Osteoblast (primary cell): ENCODE data around the gene AGRP. TPM values are rescaled to one million over a fixed set of nuclear protein-coding genes. Genes with fewer than 3 reads are reported as not detected.

Experiments used
- DNase-seq: peaks from one replicate; pipeline ENCODE4 v3.0.0; 2011; ENCODE audit warnings: low spot score, mixed read lengths; ENCODE audit not compliant: insufficient read length; ENCODE audit errors: missing footprints
- H2AFZ ChIP-seq: 2 replicates; pipeline ENCODE4 v1.6.0; 2011; ENCODE audit warnings: mild to moderate bottlenecking, low read length
- H3K27ac ChIP-seq: 2 replicates; pipeline ENCODE4 v1.5.1; 2011; ENCODE audit warnings: mild to moderate bottlenecking, low read depth, low read length, moderate library complexity
- H3K27me3 ChIP-seq: 2 replicates; pipeline ENCODE4 v1.6.0; 2012; ENCODE audit warnings: mild to moderate bottlenecking, control low read depth, inconsistent platforms, low read length, moderate library complexity; ENCODE audit not compliant: insufficient read depth
- H3K36me3 ChIP-seq: 2 replicates; pipeline ENCODE4 v1.5.1; 2011; ENCODE audit warnings: mild to moderate bottlenecking, low read length, control low read depth, moderate library complexity; ENCODE audit not compliant: insufficient read depth
- H3K4me1 ChIP-seq: 2 replicates; pipeline ENCODE4 v1.5.1; 2011; ENCODE audit warnings: mild to moderate bottlenecking, low read length, control low read depth, moderate library complexity; ENCODE audit not compliant: insufficient read depth
- H3K4me2 ChIP-seq: 2 replicates; pipeline ENCODE4 v1.6.0; 2011; ENCODE audit warnings: mild to moderate bottlenecking, low read length; ENCODE audit not compliant: insufficient read depth
- H3K4me3 ChIP-seq: fragments of 200-600 bp; sonication (generic); 3 replicates; pipeline ENCODE4 v1.5.1; 2012; ENCODE audit warnings: mild to moderate bottlenecking, low read length, inconsistent platforms; ENCODE audit not compliant: insufficient read depth
- H3K79me2 ChIP-seq: 2 replicates; pipeline ENCODE4 v1.6.0; 2012; ENCODE audit warnings: mild to moderate bottlenecking, low read length, control low read depth, inconsistent platforms; ENCODE audit not compliant: insufficient read depth
- H3K9me3 ChIP-seq: 2 replicates; pipeline ENCODE4 v1.5.1; 2011; ENCODE audit warnings: low read depth, low read length, control low read depth
- H4K20me1 ChIP-seq: 2 replicates; pipeline ENCODE4 v1.6.0; 2012; ENCODE audit warnings: mild to moderate bottlenecking, low read length, control low read depth; ENCODE audit not compliant: insufficient read depth
- total RNA-seq: library from RNA; depleted of rRNA; stranded (reverse); fragments of >200 nt; gene quantifications from 2 replicates; pipeline ENCODE4 v1.2.3, GENCODE V29; 2012
- TF ChIP-seq, protein P1 (sequence below): IDR thresholded peaks from 2 replicates; pipeline ENCODE4 v1.5.1; 2011; ENCODE audit warnings: mild to moderate bottlenecking, low read depth, low read length, moderate library complexity; ENCODE audit errors: extremely low read depth

AGRP gene
- total RNA-seq, 1 donor = not detected

GRCh38 chr16:67451061-67451703, 32.2 kb downstream of the AGRP start:
- Histone ChIP-seq H3K27ac (no peak overlapping the region), H2AFZ (no peak overlapping the region), H3K4me3 (no peak overlapping the region), H3K36me3 (peaks cover 18% of the 10 kb centered on the region), H3K27me3 (no peaks in the 10 kb centered on the region), H3K9me3 (no peaks in the 10 kb centered on the region), H3K4me2 (no peak overlapping the region), H3K79me2 (peaks cover 89% of the 10 kb centered on the region), H3K4me1 (peaks cover 12% of the 10 kb centered on the region), H4K20me1 (peaks cover 79% of the 10 kb centered on the region)
- peak; percentile 41 for DNase-seq
- TF ChIP-seq, protein P1, sequence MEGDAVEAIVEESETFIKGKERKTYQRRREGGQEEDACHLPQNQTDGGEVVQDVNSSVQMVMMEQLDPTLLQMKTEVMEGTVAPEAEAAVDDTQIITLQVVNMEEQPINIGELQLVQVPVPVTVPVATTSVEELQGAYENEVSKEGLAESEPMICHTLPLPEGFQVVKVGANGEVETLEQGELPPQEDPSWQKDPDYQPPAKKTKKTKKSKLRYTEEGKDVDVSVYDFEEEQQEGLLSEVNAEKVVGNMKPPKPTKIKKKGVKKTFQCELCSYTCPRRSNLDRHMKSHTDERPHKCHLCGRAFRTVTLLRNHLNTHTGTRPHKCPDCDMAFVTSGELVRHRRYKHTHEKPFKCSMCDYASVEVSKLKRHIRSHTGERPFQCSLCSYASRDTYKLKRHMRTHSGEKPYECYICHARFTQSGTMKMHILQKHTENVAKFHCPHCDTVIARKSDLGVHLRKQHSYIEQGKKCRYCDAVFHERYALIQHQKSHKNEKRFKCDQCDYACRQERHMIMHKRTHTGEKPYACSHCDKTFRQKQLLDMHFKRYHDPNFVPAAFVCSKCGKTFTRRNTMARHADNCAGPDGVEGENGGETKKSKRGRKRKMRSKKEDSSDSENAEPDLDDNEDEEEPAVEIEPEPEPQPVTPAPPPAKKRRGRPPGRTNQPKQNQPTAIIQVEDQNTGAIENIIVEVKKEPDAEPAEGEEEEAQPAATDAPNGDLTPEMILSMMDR = no peak

- Histone ChIP-seq H3K9me3 (no peaks in the 10 kb centered on the region), H3K27ac (no peak overlapping the region), H4K20me1 (peaks cover 79% of the 10 kb centered on the region), H3K27me3 (no peaks in the 10 kb centered on the region), H3K4me3 (no peak overlapping the region), H2AFZ (no peak overlapping the region), H3K36me3 (peaks cover 18% of the 10 kb centered on the region), H3K79me2 (peaks cover 93% of the 10 kb centered on the region), H3K4me2 (no peak overlapping the region), H3K4me1 (peaks cover 24% of the 10 kb centered on the region)
- TF ChIP-seq, protein P1 = no peak
- DNase-seq = peak; percentile 91
Observed at GRCh38 chr16:67449739-67450138, 33.6 kb downstream of the AGRP start.

DNA sequence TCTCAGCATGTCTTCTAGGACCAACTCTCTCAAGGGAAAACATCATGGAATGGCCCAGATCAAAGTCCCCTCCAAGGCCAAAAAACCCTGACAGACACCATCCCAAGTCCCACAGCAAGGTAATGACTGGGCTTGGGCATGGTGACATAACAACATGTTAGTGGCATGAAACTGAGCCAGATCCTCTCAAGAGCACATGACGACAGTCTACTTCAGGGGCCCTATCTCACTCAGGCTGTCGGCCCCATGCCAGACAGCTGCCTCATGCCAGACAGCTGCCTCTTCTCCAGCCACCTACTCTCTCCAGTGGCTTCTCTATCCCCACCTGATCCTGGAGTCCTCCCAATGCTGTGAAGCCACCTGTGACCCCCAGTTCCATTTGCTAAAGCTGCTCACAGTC, 34.0 kb downstream of the AGRP start:
- peaks cover 28% of the 10 kb centered on the region for H3K4me1 ChIP-seq
- TF ChIP-seq, protein P1 = no peak
- DNase-seq = peak; percentile 66
- no peaks in the 10 kb centered on the region for H3K9me3 ChIP-seq
- H3K27ac ChIP-seq = no peak overlapping the region
- H3K36me3 ChIP-seq = peaks cover 18% of the 10 kb centered on the region
- H4K20me1 ChIP-seq = peaks cover 80% of the 10 kb centered on the region
- H3K4me3 ChIP-seq = no peak overlapping the region
- peaks cover 93% of the 10 kb centered on the region for H3K79me2 ChIP-seq
- no peak overlapping the region for H3K4me2 ChIP-seq
- no peaks in the 10 kb centered on the region for H3K27me3 ChIP-seq
- H2AFZ ChIP-seq = no peak overlapping the region

DNA sequence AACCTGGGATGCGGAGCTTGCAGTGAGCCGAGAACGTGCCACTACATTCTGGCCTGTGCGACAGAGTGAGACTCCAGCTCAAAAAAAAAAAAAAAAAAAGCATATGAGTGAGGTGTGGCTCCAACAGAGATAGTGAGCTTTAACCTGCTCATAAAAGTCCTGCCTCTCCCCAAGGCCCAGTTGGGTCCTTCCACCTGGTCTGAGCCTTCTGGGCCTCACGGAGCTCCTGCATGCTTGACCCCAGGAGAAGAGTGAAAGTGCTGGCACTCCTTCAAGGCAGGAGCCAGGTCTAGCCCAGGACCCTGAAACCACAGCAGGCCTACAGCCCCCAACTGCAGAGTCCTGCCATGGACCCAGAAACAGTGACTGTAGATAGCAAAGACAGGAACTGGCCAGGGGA, 34.8 kb downstream of the AGRP start:
- H3K9me3 ChIP-seq = no peaks in the 10 kb centered on the region
- H3K4me2 ChIP-seq = no peak overlapping the region
- TF ChIP-seq, protein P1 = no peak
- no peak overlapping the region for H2AFZ ChIP-seq
- H3K36me3 ChIP-seq = peaks cover 18% of the 10 kb centered on the region
- peaks cover 80% of the 10 kb centered on the region for H4K20me1 ChIP-seq
- H3K4me1 ChIP-seq = peaks cover 34% of the 10 kb centered on the region
- no peaks in the 10 kb centered on the region for H3K27me3 ChIP-seq
- H3K79me2 ChIP-seq = peaks cover 91% of the 10 kb centered on the region
- peak; percentile 62 for DNase-seq
- H3K27ac ChIP-seq = no peak overlapping the region
- H3K4me3 ChIP-seq = no peak overlapping the region
